GM19468 (cell line): ENCODE results near the gene RAF1.

Experiments used
- ATAC-seq: cut with Tn5 transposase; IDR thresholded peaks from one replicate; pipeline ENCODE4 v1.9.1; 2021; ENCODE audit warnings: mild to moderate bottlenecking, moderate library complexity, moderate number of reproducible peaks; ENCODE audit not compliant: unreplicated experiment; ENCODE audit errors: extremely low read depth

Gene RAF1

GRCh38 chr3:12608376-12608775 is 55.5 kb downstream of the RAF1 start:
- ATAC-seq: no peak

- no peak for ATAC-seq
Observed at GRCh38 chr3:12603969-12604368, 59.9 kb downstream of the RAF1 start.

- no peak for ATAC-seq
Observed at GRCh38 chr3:12601072-12601471, 62.8 kb downstream of the RAF1 start.

GRCh38 chr3:12598890-12599289 is 65.0 kb downstream of the RAF1 start:
- no peak for ATAC-seq

GRCh38 chr3:12593473-12593872 is 70.4 kb downstream of the RAF1 start:
- no peak for ATAC-seq

GRCh38 chr3:12591997-12592715 is 71.8 kb downstream of the RAF1 start:
- ATAC-seq: no peak

GRCh38 chr3:12591456-12591855 is 72.5 kb downstream of the RAF1 start:
- ATAC-seq: no peak

GRCh38 chr3:12590096-12590495 is 73.8 kb downstream of the RAF1 start:
- no peak for ATAC-seq

- ATAC-seq: no peak
Observed at GRCh38 chr3:12588039-12589009, 75.6 kb downstream of the RAF1 start.

- no peak for ATAC-seq
Observed at GRCh38 chr3:12586403-12586802, 77.5 kb downstream of the RAF1 start.

- no peak for ATAC-seq
Observed at GRCh38 chr3:12585970-12586369, 77.9 kb downstream of the RAF1 start.

GRCh38 chr3:12585181-12585580 is 78.7 kb downstream of the RAF1 start:
- no peak for ATAC-seq

GRCh38 chr3:12584083-12584482 is 79.8 kb downstream of the RAF1 start:
- ATAC-seq: no peak

- ATAC-seq: no peak
Observed at GRCh38 chr3:12583280-12583679, 80.6 kb downstream of the RAF1 start.

- no peak for ATAC-seq
Observed at GRCh38 chr3:12582730-12583129, 81.2 kb downstream of the RAF1 start.

GRCh38 chr3:12579905-12580304 is 84.0 kb downstream of the RAF1 start:
- ATAC-seq: no peak

GRCh38 chr3:12579456-12579855 is 84.5 kb downstream of the RAF1 start:
- ATAC-seq: no peak

- ATAC-seq: no peak
Observed at GRCh38 chr3:12578742-12579141, 85.2 kb downstream of the RAF1 start.

GRCh38 chr3:12577379-12577778 is 86.5 kb downstream of the RAF1 start:
- no peak for ATAC-seq

GRCh38 chr3:12574661-12575060 is 89.3 kb downstream of the RAF1 start:
- no peak for ATAC-seq

GRCh38 chr3:12574131-12574530 is 89.8 kb downstream of the RAF1 start:
- no peak for ATAC-seq
